Liver (tissue), 9 donors: ENCODE results near the gene NEU4. TPM values are rescaled to one million over a fixed set of nuclear protein-coding genes. Genes with fewer than 3 reads are reported as not detected.
"Not testable (repeated sequence)": the region's sequence is repeated elsewhere in the genome, so short reads cannot be mapped to it uniquely, and the experiment has no call there.

Source experiments
- DNase-seq: peaks from one replicate; pipeline ENCODE4 v3.0.0-alpha.2; 2017; ENCODE audit warnings: low spot score
- H3K27ac ChIP-seq, 2 donors: one replicate each; pipeline ENCODE4 v1.7.0; 2013; ENCODE audit warnings: inconsistent platforms in 2 of 2, low read length in 2 of 2, control low read depth in 1 of 2, low read depth in 1 of 2, mild to moderate bottlenecking in 1 of 2
- H3K27me3 ChIP-seq, 4 donors: one replicate each; pipeline versions ENCODE4 v1.6.1 to v1.7.0; 2013; ENCODE audit warnings: low read length in 3 of 4, inconsistent platforms in 1 of 4, mild to moderate bottlenecking in 1 of 4, moderate library complexity in 1 of 4; ENCODE audit not compliant: control insufficient read depth in 4 of 4, insufficient read depth in 4 of 4
- H3K36me3 ChIP-seq, 4 donors: one replicate each; pipeline versions ENCODE4 v1.6.1 to v1.7.0; 2013; ENCODE audit warnings: low read length in 3 of 4, mild to moderate bottlenecking in 3 of 4, low read depth in 1 of 4, moderate library complexity in 1 of 4; ENCODE audit not compliant: control insufficient read depth in 4 of 4, insufficient read depth in 3 of 4
- H3K4me1 ChIP-seq, 4 donors: one replicate each; pipeline versions ENCODE4 v1.6.1 to v1.7.0; 2013; ENCODE audit warnings: low read length in 3 of 4, mild to moderate bottlenecking in 3 of 4, moderate library complexity in 1 of 4; ENCODE audit not compliant: control insufficient read depth in 4 of 4, insufficient read depth in 4 of 4
- H3K4me3 ChIP-seq, 3 donors: one replicate each; pipeline versions ENCODE4 v1.6.1 to v1.7.0; 2013; ENCODE audit warnings: low read length in 3 of 3, control low read depth in 1 of 3, low read depth in 1 of 3, mild to moderate bottlenecking in 1 of 3
- H3K9ac ChIP-seq, 2 donors: one replicate each; pipeline ENCODE4 v1.7.0; 2013; ENCODE audit warnings: low read length in 2 of 2, mild to moderate bottlenecking in 2 of 2, moderate library complexity in 2 of 2, control low read depth in 1 of 2, low read depth in 1 of 2
- H3K9me3 ChIP-seq, 4 donors: one replicate each; pipeline versions ENCODE4 v1.6.1 to v1.7.0; 2013; ENCODE audit warnings: low read length in 3 of 4; ENCODE audit not compliant: control insufficient read depth in 4 of 4
- ATF3 ChIP-seq: IDR thresholded peaks from 2 replicates; pipeline ENCODE4 v1.6.1; 2016; ENCODE audit warnings: antibody characterized with exemption
- CTCF ChIP-seq: fragments of 150-350 bp; IDR thresholded peaks from 2 replicates; pipeline ENCODE4 v1.5.1; 2017; ENCODE audit warnings: improper control_type of control experiment, low read depth, low read length; ENCODE audit not compliant: missing input control
- EGR1 ChIP-seq, 2 donors: IDR thresholded peaks; 2 replicates each; pipeline ENCODE4 v1.6.1; 2016 to 2018; ENCODE audit warnings: antibody characterized with exemption in 2 of 2, low read depth in 2 of 2
- FOXA2 ChIP-seq: IDR thresholded peaks from 2 replicates; pipeline ENCODE4 v1.6.1; 2016; ENCODE audit warnings: antibody characterized with exemption
- GABPA ChIP-seq, 2 donors: IDR thresholded peaks in 1 of 2; conservative IDR thresholded peaks in 1 of 2; 2 replicates each; pipeline ENCODE4 v1.6.1; 2016; ENCODE audit warnings: antibody characterized with exemption in 2 of 2, mild to moderate bottlenecking in 1 of 2, moderate library complexity in 1 of 2
- HNF4A ChIP-seq, 2 donors: conservative IDR thresholded peaks; 2 replicates each; pipeline ENCODE4 v1.6.1; 2016; ENCODE audit warnings: antibody characterized with exemption in 2 of 2, mild to moderate bottlenecking in 2 of 2
- HNF4G ChIP-seq: IDR thresholded peaks from 2 replicates; pipeline ENCODE4 v1.6.1; 2016; ENCODE audit warnings: antibody characterized with exemption
- JUND ChIP-seq, 2 donors: IDR thresholded peaks; 2 replicates each; pipeline ENCODE4 v1.6.1; 2016; ENCODE audit warnings: antibody characterized with exemption in 2 of 2
- MAX ChIP-seq: IDR thresholded peaks from 2 replicates; pipeline ENCODE4 v1.6.1; 2016; ENCODE audit warnings: antibody characterized with exemption
- NR2F2 ChIP-seq: IDR thresholded peaks from 2 replicates; pipeline ENCODE4 v1.6.1; 2016; ENCODE audit warnings: antibody characterized with exemption
- REST ChIP-seq: IDR thresholded peaks from 2 replicates; pipeline ENCODE4 v1.6.1; 2016; ENCODE audit warnings: antibody characterized with exemption, mild to moderate bottlenecking
- SP1 ChIP-seq: IDR thresholded peaks from 2 replicates; pipeline ENCODE4 v1.6.1; 2018; ENCODE audit warnings: antibody characterized with exemption, mild to moderate bottlenecking
- TAF1 ChIP-seq: conservative IDR thresholded peaks from 2 replicates; pipeline ENCODE4 v1.6.1; 2016; ENCODE audit warnings: antibody characterized with exemption, mild to moderate bottlenecking
- ZBTB33 ChIP-seq: IDR thresholded peaks from 2 replicates; pipeline ENCODE4 v1.6.1; 2016; ENCODE audit warnings: antibody characterized with exemption
- WGBS: extraction: QIAGEN DNeasy Blood & Tissue Kit; methylation state at CpG from one replicate; pipeline ENCODE4 v1.1.7; 2013; 5-methylcytosine and 5-hydroxymethylcytosine counted together
- polyA plus RNA-seq, 2 donors: library from polyadenylated mRNA; stranded (reverse) in 1 of 2; unstranded in 1 of 2; fragments of 200-250 nt in 1 of 2; fragments of >200 nt in 1 of 2; fragmentation: Nextera tagmentation in 1 of 2; extraction: Ambion mirVana in 1 of 2; gene quantifications; one replicate each; pipeline versions ENCODE4 v1.2.1 to v1.2.3, GENCODE V29; 2013 to 2015
- total RNA-seq, 2 donors: library from RNA; depleted of rRNA; stranded (reverse); fragments of >200 nt; gene quantifications; one replicate each; pipeline ENCODE4 v1.2.3, GENCODE V29; 2014
- donor health status: healthy.
- donor health status: healthy.
- donor health status: healthy.
- donor health status: healthy.
- donor health status: healthy.

Gene NEU4
- total and polyA plus RNA-seq, 4 donors = 5.4 to 58.4 (median 35.1) TPM

GRCh38 chr2:241799522-241800197, 9.3 kb upstream of the NEU4 start:
- Histone ChIP-seq H3K9me3 (no peaks in the 10 kb centered on the region), H3K27me3 (no peaks in the 10 kb centered on the region), H3K9ac (no peak overlapping the region), H3K4me1 (peaks cover 0 to 10% (median 5%) of the 10 kb centered on the region in 4 donors), H3K27ac (no peak overlapping the region), H3K4me3 (no peak overlapping the region), H3K36me3 (no peaks in the 10 kb centered on the region)
- 92% methylated on average over 10 of the region's 10 CpGs for WGBS
- TF ChIP-seq ZBTB33 (no peak), HNF4A (conservative IDR thresholded peaks at IDR 0.05) (no peak), ATF3 (no peak), MAX (no peak), NR2F2 (no peak), REST (no peak), HNF4G (no peak), CTCF (no peak), GABPA (IDR thresholded peaks at IDR 0.05 in 1 of 2, conservative IDR thresholded peaks at IDR 0.05 in 1 of 2) (no peak), FOXA2 (no peak), JUND (IDR thresholded peaks at IDR 0.05) (no peak), EGR1 (IDR thresholded peaks at IDR 0.05; ENCODE audit: low read depth in 2 of 2) (no peak), TAF1 (no peak), SP1 (no peak)
- DNase-seq = peak; percentile 27

- H3K9me3 ChIP-seq, H3K9ac ChIP-seq, H3K27ac ChIP-seq, H3K36me3 ChIP-seq, H3K27me3 ChIP-seq, H3K4me3 ChIP-seq: not testable (repeated sequence)
- peaks cover 0 to 12% (median 7%) of the 10 kb centered on the region in 4 donors for H3K4me1 ChIP-seq
- peak; percentile 22 for DNase-seq
- 90% methylated on average over 35 of the region's 35 CpGs for WGBS
Observed at GRCh38 chr2:241800198-241800903, 8.6 kb upstream of the NEU4 start.
